Gastroesophageal sphincter (tissue), 4 donors: ENCODE data around the gene STC2. TPM values are rescaled to one million over a fixed set of nuclear protein-coding genes. Genes with fewer than 3 reads are reported as not detected.

ENCODE experiments used
- ATAC-seq: fragments of 150-250 bp; one replicate; pipeline ENCODE4 v1.9.1; 2016; ENCODE audit warnings: mild to moderate bottlenecking, moderate library complexity
- H3K27ac ChIP-seq, 4 donors: fragments of 200-600 bp; sonication (generic) in 3 of 4; 1 replicate in 3 of 4; 2 replicates in 1 of 4; pipeline ENCODE4 v1.5.1; 2016 to 2019
- H3K27me3 ChIP-seq: fragments of 200-600 bp; sonication (generic); one replicate; pipeline ENCODE4 v1.5.1; 2019
- H3K36me3 ChIP-seq, 2 donors: fragments of 200-600 bp; sonication (generic); one replicate each; pipeline ENCODE4 v1.5.1; 2019; ENCODE audit warnings: control low read depth in 1 of 2
- H3K4me1 ChIP-seq, 3 donors: fragments of 200-600 bp; sonication (generic); 1 replicate in 2 of 3; 2 replicates in 1 of 3; pipeline ENCODE4 v1.5.1; 2016 to 2019; ENCODE audit warnings: control low read depth in 2 of 3
- H3K4me3 ChIP-seq, 2 donors: fragments of 200-600 bp; sonication (generic); one replicate each; pipeline ENCODE4 v1.5.1; 2019; ENCODE audit warnings: mild to moderate bottlenecking in 1 of 2, moderate library complexity in 1 of 2
- H3K9me3 ChIP-seq, 3 donors: fragments of 200-600 bp; sonication (generic); one replicate each; pipeline ENCODE4 v1.5.1; 2017 to 2019; ENCODE audit warnings: control low read depth in 2 of 3
- CTCF ChIP-seq, 4 experiments: fragments of 200-600 bp in 2 of 4; fragments of 450-650 bp in 2 of 4; sonication (generic) in 1 of 4; IDR thresholded peaks; one replicate each; pipeline ENCODE4 v1.5.1; 2017 to 2019; ENCODE audit warnings: antibody characterized with exemption in 4 of 4, mild to moderate bottlenecking in 2 of 4, moderate library complexity in 2 of 4
- EP300 ChIP-seq: sonication (generic); formaldehyde crosslinking; IDR thresholded peaks from one replicate; pipeline ENCODE4 v1.6.1; 2017; ENCODE audit warnings: antibody characterized with exemption, mild to moderate bottlenecking
- POLR2A ChIP-seq, 2 donors: fragments of 450-650 bp; IDR thresholded peaks; one replicate each; pipeline ENCODE4 v1.6.1; 2017; ENCODE audit warnings: antibody characterized with exemption in 2 of 2, mild to moderate bottlenecking in 2 of 2, moderate library complexity in 1 of 2
- POLR2AphosphoS5 ChIP-seq: sonication (generic); formaldehyde crosslinking; IDR thresholded peaks from one replicate; pipeline ENCODE4 v1.6.1; 2017; ENCODE audit warnings: antibody characterized with exemption
- WGBS, 2 donors: methylation state at CpG; one replicate each; pipeline ENCODE4 v1.1.5; 2018; ENCODE audit warnings: low coverage in 1 of 2; 5-methylcytosine and 5-hydroxymethylcytosine counted together
- total RNA-seq, 4 donors: library from RNA; depleted of rRNA; stranded (reverse); fragments of >200 nt; gene quantifications; one replicate each; pipeline ENCODE4 v1.1.0, GENCODE V29; 2016

The STC2 gene
- total RNA-seq, 4 donors from 2014 or later, result 34.1 to 116 (median 84.6) TPM

- Histone ChIP-seq H3K9me3 (no peaks in the 10 kb centered on the region), H3K27ac (peak overlapping the region; percentile 52 to 86 (median 81)), H3K4me3 (no peak overlapping the region), H3K4me1 (peaks cover 0 to 79% (median 43%) of the 10 kb centered on the region in 3 donors), H3K27me3 (peaks cover 1% of the 10 kb centered on the region), H3K36me3 (no peaks in the 10 kb centered on the region)
- 18 to 50% methylated on average over 3 to 4 of the region's 10 CpGs for WGBS, 2 donors
- peak; percentile 53 for ATAC-seq
- TF ChIP-seq CTCF (IDR thresholded peaks at IDR 0.05) (peak in 3 of 4 experiments; percentile 20 to 56 (median 38)), EP300 (no peak), POLR2AphosphoS5 (peak; percentile 25), POLR2A (IDR thresholded peaks at IDR 0.05) (no peak)
These were observed 8.0 kb downstream of the STC2 start for GRCh38 chr5:173320259-173320658.

- Histone ChIP-seq H3K36me3 (no peaks in the 10 kb centered on the region), H3K9me3 (no peaks in the 10 kb centered on the region), H3K27ac (peak overlapping the region; percentile 52 to 86 (median 81)), H3K27me3 (no peaks in the 10 kb centered on the region), H3K4me1 (peaks cover 0 to 80% (median 41%) of the 10 kb centered on the region in 3 donors), H3K4me3 (no peak overlapping the region)
- 43% methylated on average over 2 of the region's 5 CpGs; no CpG with 5 or more reads in 1 of the 2 donors for WGBS, 2 donors
- TF ChIP-seq POLR2AphosphoS5 (no peak), CTCF (IDR thresholded peaks at IDR 0.05) (no peak), POLR2A (IDR thresholded peaks at IDR 0.05) (no peak), EP300 (no peak)
- no peak for ATAC-seq
These were observed 8.6 kb downstream of the STC2 start for GRCh38 chr5:173319646-173320045.

GRCh38 chr5:173318881-173319620 is 9.2 kb downstream of the STC2 start:
- H3K4me1 ChIP-seq, result peaks cover 0 to 76% (median 36%) of the 10 kb centered on the region in 3 donors
- H3K36me3 ChIP-seq, result no peaks in the 10 kb centered on the region
- no peak overlapping the region for H3K4me3 ChIP-seq
- TF ChIP-seq CTCF (IDR thresholded peaks at IDR 0.05) (no peak), EP300 (no peak), POLR2AphosphoS5 (no peak), POLR2A (IDR thresholded peaks at IDR 0.05) (no peak)
- no peaks in the 10 kb centered on the region for H3K27me3 ChIP-seq
- no peaks in the 10 kb centered on the region for H3K9me3 ChIP-seq
- WGBS, 2 donors, result 69 to 80% methylated on average over 2 to 5 of the region's 7 CpGs
- no peak for ATAC-seq
- H3K27ac ChIP-seq, result peak overlapping the region in 3 of 4 donors; percentile 80 to 86 (median 82)

GRCh38 chr5:173318330-173318729 is 9.9 kb downstream of the STC2 start:
- Histone ChIP-seq H3K27me3 (no peaks in the 10 kb centered on the region), H3K4me3 (no peak overlapping the region), H3K9me3 (no peaks in the 10 kb centered on the region), H3K4me1 (peaks cover 0 to 69% (median 32%) of the 10 kb centered on the region in 3 donors), H3K36me3 (no peaks in the 10 kb centered on the region), H3K27ac (no peak overlapping the region)
- WGBS, 2 donors, result 100% methylated on average over 1 to 2 of the region's 2 CpGs
- TF ChIP-seq EP300 (no peak), POLR2A (IDR thresholded peaks at IDR 0.05) (no peak), POLR2AphosphoS5 (no peak), CTCF (IDR thresholded peaks at IDR 0.05) (no peak)
- no peak for ATAC-seq

GRCh38 chr5:173317852-173318251 is 10.4 kb downstream of the STC2 start:
- no peaks in the 10 kb centered on the region for H3K9me3 ChIP-seq
- no peak overlapping the region for H3K4me3 ChIP-seq
- no peaks in the 10 kb centered on the region for H3K27me3 ChIP-seq
- TF ChIP-seq CTCF (IDR thresholded peaks at IDR 0.05) (no peak), POLR2AphosphoS5 (no peak), POLR2A (IDR thresholded peaks at IDR 0.05) (no peak), EP300 (no peak)
- H3K36me3 ChIP-seq, result no peaks in the 10 kb centered on the region
- 100% methylated on average over 3 of the region's 18 CpGs; no CpG with 5 or more reads in 1 of the 2 donors for WGBS, 2 donors
- ATAC-seq, result no peak
- H3K4me1 ChIP-seq, result peaks cover 0 to 64% (median 30%) of the 10 kb centered on the region in 3 donors
- peak overlapping the region in 1 of 4 donors; percentile 30 for H3K27ac ChIP-seq
